Keratinocyte (primary cell): ENCODE results near the gene BABAM2. TPM values are rescaled to one million over a fixed set of nuclear protein-coding genes. Genes with fewer than 3 reads are reported as not detected.

ENCODE experiments used
- DNase-seq: peaks from one replicate; pipeline ENCODE4 v3.0.0-alpha.2; 2011; ENCODE audit warnings: low read depth, missing footprints, low spot score
- FAIRE-seq: peaks from 2 replicates; lab custom pipeline; 2011; peaks lifted over from hg19 to GRCh38; lab: Jason Lieb, UNC
- H2AFZ ChIP-seq: 2 replicates; pipeline ENCODE4 v1.6.0; 2012; ENCODE audit warnings: low read length, control low read depth, inconsistent platforms; ENCODE audit not compliant: control insufficient read depth
- H3K27ac ChIP-seq: 2 replicates; pipeline ENCODE4 v1.5.1; 2011; ENCODE audit warnings: low read length; ENCODE audit not compliant: control insufficient read depth, insufficient read depth
- H3K27me3 ChIP-seq: 3 replicates; pipeline ENCODE4 v1.6.0; 2011; ENCODE audit warnings: low read length; ENCODE audit not compliant: control insufficient read depth, insufficient read depth; ENCODE audit errors: extremely low read depth
- H3K36me3 ChIP-seq, 2 experiments: 2 replicates in 1 of 2; 3 replicates in 1 of 2; pipeline ENCODE4 v1.5.1; 2011; ENCODE audit warnings: low read length in 2 of 2, mild to moderate bottlenecking in 1 of 2; ENCODE audit not compliant: control insufficient read depth in 2 of 2, insufficient read depth in 2 of 2; ENCODE audit errors: extremely low read depth in 1 of 2
- H3K4me1 ChIP-seq: 3 replicates; pipeline ENCODE4 v1.5.1; 2011; ENCODE audit warnings: low read length; ENCODE audit not compliant: control insufficient read depth, insufficient read depth; ENCODE audit errors: extremely low read depth
- H3K4me2 ChIP-seq: 3 replicates; pipeline ENCODE4 v1.6.0; 2011; ENCODE audit warnings: low read depth, low read length; ENCODE audit not compliant: control insufficient read depth, insufficient read depth; ENCODE audit errors: extremely low read depth
- H3K4me3 ChIP-seq, 3 experiments: fragments of 200-600 bp in 1 of 3; sonication (generic) in 1 of 3; 2 replicates in 2 of 3; 3 replicates in 1 of 3; pipeline ENCODE4 v1.5.1; 2011 to 2016; ENCODE audit warnings: low read length in 3 of 3, mild to moderate bottlenecking in 3 of 3, control low read depth in 2 of 3, inconsistent platforms in 1 of 3, low read depth in 1 of 3, mixed read lengths in 1 of 3, mixed run types in 1 of 3, moderate library complexity in 1 of 3; ENCODE audit not compliant: control insufficient read depth in 2 of 3, insufficient read depth in 2 of 3; ENCODE audit errors: extremely low read depth in 1 of 3
- H3K79me2 ChIP-seq: 2 replicates; pipeline ENCODE4 v1.6.0; 2012; ENCODE audit warnings: low read length; ENCODE audit not compliant: control insufficient read depth, insufficient read depth
- H3K9ac ChIP-seq: 3 replicates; pipeline ENCODE4 v1.6.0; 2011; ENCODE audit warnings: low read length; ENCODE audit not compliant: control insufficient read depth, insufficient read depth; ENCODE audit errors: extremely low read depth
- H3K9me1 ChIP-seq: 3 replicates; pipeline ENCODE4 v1.6.0; 2011; ENCODE audit warnings: low read length; ENCODE audit not compliant: control insufficient read depth, insufficient read depth; ENCODE audit errors: extremely low read depth
- H3K9me3 ChIP-seq: 2 replicates; pipeline ENCODE4 v1.5.1; 2012; ENCODE audit warnings: low read depth, low read length; ENCODE audit not compliant: control insufficient read depth
- H4K20me1 ChIP-seq: 3 replicates; pipeline ENCODE4 v1.6.0; 2011; ENCODE audit warnings: low read length; ENCODE audit not compliant: control insufficient read depth, insufficient read depth; ENCODE audit errors: extremely low read depth
- dilution Hi-C: fragments of 300-500 bp; cut with MboI; formaldehyde crosslinking; loops from one replicate; pipeline ENCODE4 v1.7.0; 2020; ENCODE audit warnings: low sequenced_read_pairs; ENCODE audit not compliant: extremely low pct_ligation_motif_present
- polyA plus RNA-seq, 5 experiments: library from polyadenylated mRNA; depleted of rRNA in 3 of 5; stranded (reverse) in 3 of 5; stranded (forward) in 1 of 5; unstranded in 1 of 5; fragments of >200 nt; gene quantifications; 1 replicate in 1 of 5; 2 replicates in 3 of 5; 3 replicates in 1 of 5; pipeline versions ENCODE4 v1.2.1 to v1.2.3, GENCODE V29; 2011 to 2012; ENCODE audit warnings: missing spikeins in 2 of 5, low read depth in 1 of 5, low replicate concordance in 1 of 5
- TF ChIP-seq, protein P1 (sequence below), 3 experiments: IDR thresholded peaks in 1 of 3; conservative IDR thresholded peaks in 1 of 3; optimal IDR thresholded peaks in 1 of 3; 2 replicates in 2 of 3; 3 replicates in 1 of 3; pipeline versions ENCODE3 to v1.5.1; 2011; ENCODE audit warnings: low read length in 3 of 3, mild to moderate bottlenecking in 3 of 3, moderate library complexity in 2 of 3, control low read depth in 1 of 3, inconsistent platforms in 1 of 3; ENCODE audit not compliant: insufficient read depth in 2 of 3; ENCODE audit errors: extremely low read depth in 1 of 3

BABAM2 gene
- polyA plus RNA-seq, 1 donor (not counting 4 experiments of a cell fraction or from before 2014, with no cell fraction given) = 29.8 TPM

DNA sequence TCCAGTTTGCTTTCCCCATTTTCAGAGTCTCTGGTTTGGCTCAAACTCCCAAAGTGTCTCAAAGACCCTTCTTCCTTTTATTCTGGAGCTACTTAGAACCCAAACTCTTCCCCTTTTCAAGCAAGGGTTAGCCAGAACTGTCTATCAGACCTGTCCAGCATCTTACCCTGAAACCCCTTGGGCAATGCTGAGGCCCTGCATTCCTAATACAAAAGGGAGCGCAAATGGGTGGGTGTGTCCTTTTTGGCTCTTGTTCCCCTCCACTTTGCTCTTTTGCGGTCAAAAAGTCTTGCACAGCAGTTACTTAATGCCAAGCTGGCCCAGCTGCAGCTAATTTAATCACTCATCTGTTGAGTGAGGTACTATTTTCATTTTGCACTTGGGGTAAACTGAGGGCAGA, 270.9 kb downstream of the BABAM2 start:
- Histone ChIP-seq H3K27me3 (no peaks in the 10 kb centered on the region), H3K9me1 (no peaks in the 10 kb centered on the region), H3K4me1 (peaks cover 17% of the 10 kb centered on the region), H3K4me2 (peak overlapping the region; percentile 33), H4K20me1 (no peaks in the 10 kb centered on the region), H3K4me3 (no peak overlapping the region), H3K79me2 (no peaks in the 10 kb centered on the region), H3K9ac (no peak overlapping the region), H3K27ac (peak overlapping the region; percentile 42), H2AFZ (no peak overlapping the region), H3K36me3 (no peaks in the 10 kb centered on the region), H3K9me3 (no peaks in the 10 kb centered on the region)
- peak; percentile 48 for DNase-seq
- dilution Hi-C loops = no loop called here
- FAIRE-seq = no peak
- TF ChIP-seq, protein P1, sequence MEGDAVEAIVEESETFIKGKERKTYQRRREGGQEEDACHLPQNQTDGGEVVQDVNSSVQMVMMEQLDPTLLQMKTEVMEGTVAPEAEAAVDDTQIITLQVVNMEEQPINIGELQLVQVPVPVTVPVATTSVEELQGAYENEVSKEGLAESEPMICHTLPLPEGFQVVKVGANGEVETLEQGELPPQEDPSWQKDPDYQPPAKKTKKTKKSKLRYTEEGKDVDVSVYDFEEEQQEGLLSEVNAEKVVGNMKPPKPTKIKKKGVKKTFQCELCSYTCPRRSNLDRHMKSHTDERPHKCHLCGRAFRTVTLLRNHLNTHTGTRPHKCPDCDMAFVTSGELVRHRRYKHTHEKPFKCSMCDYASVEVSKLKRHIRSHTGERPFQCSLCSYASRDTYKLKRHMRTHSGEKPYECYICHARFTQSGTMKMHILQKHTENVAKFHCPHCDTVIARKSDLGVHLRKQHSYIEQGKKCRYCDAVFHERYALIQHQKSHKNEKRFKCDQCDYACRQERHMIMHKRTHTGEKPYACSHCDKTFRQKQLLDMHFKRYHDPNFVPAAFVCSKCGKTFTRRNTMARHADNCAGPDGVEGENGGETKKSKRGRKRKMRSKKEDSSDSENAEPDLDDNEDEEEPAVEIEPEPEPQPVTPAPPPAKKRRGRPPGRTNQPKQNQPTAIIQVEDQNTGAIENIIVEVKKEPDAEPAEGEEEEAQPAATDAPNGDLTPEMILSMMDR (optimal IDR thresholded peaks at IDR 0.05 in 1 of 3, IDR thresholded peaks at IDR 0.05 in 1 of 3, conservative IDR thresholded peaks at IDR 0.05 in 1 of 3; ENCODE audit: extremely low read depth in 1 of 3, insufficient read depth in 2 of 3, low read length in 3 of 3) = no peak

GRCh38 chr2:28162564-28162963, 272.0 kb downstream of the BABAM2 start:
- no peaks in the 10 kb centered on the region for H3K79me2 ChIP-seq
- TF ChIP-seq, protein P1 (optimal IDR thresholded peaks at IDR 0.05 in 1 of 3, IDR thresholded peaks at IDR 0.05 in 1 of 3, conservative IDR thresholded peaks at IDR 0.05 in 1 of 3; ENCODE audit: extremely low read depth in 1 of 3, insufficient read depth in 2 of 3, low read length in 3 of 3) = no peak
- dilution Hi-C loops = no loop called here
- H3K9ac ChIP-seq = no peak overlapping the region
- H3K4me2 ChIP-seq = no peak overlapping the region
- FAIRE-seq = no peak
- peaks cover 26% of the 10 kb centered on the region for H3K4me1 ChIP-seq
- H3K9me3 ChIP-seq = no peaks in the 10 kb centered on the region
- no peak for DNase-seq
- H3K27me3 ChIP-seq = no peaks in the 10 kb centered on the region
- no peaks in the 10 kb centered on the region for H3K9me1 ChIP-seq
- no peak overlapping the region for H2AFZ ChIP-seq
- H3K27ac ChIP-seq = no peak overlapping the region
- H3K36me3 ChIP-seq = no peaks in the 10 kb centered on the region
- H3K4me3 ChIP-seq = no peak overlapping the region
- no peaks in the 10 kb centered on the region for H4K20me1 ChIP-seq
